Sigmoid colon (tissue), 7 donors: ENCODE results near the gene TP53I11. TPM values are rescaled to one million over a fixed set of nuclear protein-coding genes. Genes with fewer than 3 reads are reported as not detected.

Source experiments
- DNase-seq: peaks from one replicate; pipeline ENCODE4 v3.0.0-alpha.2; 2019
- H3K27ac ChIP-seq, 4 donors: fragments of 200-600 bp; sonication (generic); one replicate each; pipeline ENCODE4 v1.5.1; 2016 to 2019; ENCODE audit warnings: mild to moderate bottlenecking in 1 of 4
- H3K27me3 ChIP-seq, 3 donors: fragments of 200-600 bp; sonication (generic); one replicate each; pipeline ENCODE4 v1.5.1; 2019; ENCODE audit warnings: mild to moderate bottlenecking in 1 of 3
- H3K36me3 ChIP-seq, 4 donors: fragments of 200-600 bp; sonication (generic); one replicate each; pipeline ENCODE4 v1.5.1; 2016 to 2019
- H3K4me1 ChIP-seq, 4 donors: fragments of 200-600 bp; sonication (generic); one replicate each; pipeline ENCODE4 v1.5.1; 2017 to 2019
- H3K4me3 ChIP-seq, 4 donors: fragments of 200-600 bp; sonication (generic); one replicate each; pipeline ENCODE4 v1.5.1; 2017 to 2019; ENCODE audit warnings: mild to moderate bottlenecking in 2 of 4, moderate library complexity in 1 of 4
- H3K9me3 ChIP-seq, 4 donors: fragments of 200-600 bp in 3 of 4; sonication (generic) in 3 of 4; one replicate each; pipeline versions ENCODE4 v1.5.1 to v1.6.1; 2013 to 2019
- EP300 ChIP-seq, 4 donors: sonication (generic); formaldehyde crosslinking; IDR thresholded peaks; one replicate each; pipeline ENCODE4 v1.6.1; 2017; ENCODE audit warnings: antibody characterized with exemption in 4 of 4
- POLR2A ChIP-seq, 2 donors: fragments of 450-650 bp; IDR thresholded peaks; one replicate each; pipeline ENCODE4 v1.6.1; 2016; ENCODE audit warnings: antibody characterized with exemption in 2 of 2, mild to moderate bottlenecking in 2 of 2, moderate library complexity in 2 of 2
- POLR2AphosphoS5 ChIP-seq, 4 donors: sonication (generic); formaldehyde crosslinking; IDR thresholded peaks; one replicate each; pipeline ENCODE4 v1.6.1; 2017; ENCODE audit warnings: antibody characterized with exemption in 4 of 4
- WGBS, 2 donors: extraction: QIAGEN DNeasy Blood & Tissue Kit; methylation state at CpG; one replicate each; pipeline ENCODE4 v1.1.7; 2013; 5-methylcytosine and 5-hydroxymethylcytosine counted together
- intact Hi-C: fragments of 100-400 bp; cut with DNase I; formaldehyde crosslinking; loops from one replicate; pipeline ENCODE4 v1.15.1; 2023
- polyA plus RNA-seq, 3 donors: library from polyadenylated mRNA; stranded (reverse); fragments of 200-250 nt; gene quantifications; one replicate each; pipeline ENCODE4 v1.2.3, GENCODE V29; 2013
- total RNA-seq, 4 donors: library from RNA; depleted of rRNA; stranded (reverse); fragments of >200 nt; gene quantifications; one replicate each; pipeline ENCODE4 v1.1.0, GENCODE V29; 2016
- TF ChIP-seq, protein P1 (sequence below), 4 experiments: fragments of 450-650 bp in 3 of 4; fragments of 200-600 bp in 1 of 4; IDR thresholded peaks; one replicate each; pipeline ENCODE4 v1.5.1; 2016 to 2019; ENCODE audit warnings: antibody characterized with exemption in 4 of 4, mild to moderate bottlenecking in 3 of 4, moderate library complexity in 2 of 4
- donor health status: healthy with polysubstance abuse.
- donor health status: Bipolar disorder and iron deficiency.
- donor health status: healthy.

The TP53I11 gene
- total and polyA plus RNA-seq, 7 donors = 12.0 to 67.0 (median 17.9) TPM

- TF ChIP-seq, protein P1, sequence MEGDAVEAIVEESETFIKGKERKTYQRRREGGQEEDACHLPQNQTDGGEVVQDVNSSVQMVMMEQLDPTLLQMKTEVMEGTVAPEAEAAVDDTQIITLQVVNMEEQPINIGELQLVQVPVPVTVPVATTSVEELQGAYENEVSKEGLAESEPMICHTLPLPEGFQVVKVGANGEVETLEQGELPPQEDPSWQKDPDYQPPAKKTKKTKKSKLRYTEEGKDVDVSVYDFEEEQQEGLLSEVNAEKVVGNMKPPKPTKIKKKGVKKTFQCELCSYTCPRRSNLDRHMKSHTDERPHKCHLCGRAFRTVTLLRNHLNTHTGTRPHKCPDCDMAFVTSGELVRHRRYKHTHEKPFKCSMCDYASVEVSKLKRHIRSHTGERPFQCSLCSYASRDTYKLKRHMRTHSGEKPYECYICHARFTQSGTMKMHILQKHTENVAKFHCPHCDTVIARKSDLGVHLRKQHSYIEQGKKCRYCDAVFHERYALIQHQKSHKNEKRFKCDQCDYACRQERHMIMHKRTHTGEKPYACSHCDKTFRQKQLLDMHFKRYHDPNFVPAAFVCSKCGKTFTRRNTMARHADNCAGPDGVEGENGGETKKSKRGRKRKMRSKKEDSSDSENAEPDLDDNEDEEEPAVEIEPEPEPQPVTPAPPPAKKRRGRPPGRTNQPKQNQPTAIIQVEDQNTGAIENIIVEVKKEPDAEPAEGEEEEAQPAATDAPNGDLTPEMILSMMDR (IDR thresholded peaks at IDR 0.05) = no peak
- TF ChIP-seq POLR2A (IDR thresholded peaks at IDR 0.05) (no peak), EP300 (IDR thresholded peaks at IDR 0.05) (no peak), POLR2AphosphoS5 (IDR thresholded peaks at IDR 0.05) (no peak)
- H3K27ac ChIP-seq = no peak overlapping the region
- no peaks in the 10 kb centered on the region for H3K27me3 ChIP-seq
- DNase-seq = peak; percentile 41
- H3K9me3 ChIP-seq = no peaks in the 10 kb centered on the region
- H3K36me3 ChIP-seq = no peaks in the 10 kb centered on the region
- intact Hi-C loops = no loop called here
- H3K4me3 ChIP-seq = no peak overlapping the region
- WGBS, 2 donors = 44 to 60% methylated on average over 15 of the region's 15 CpGs
- H3K4me1 ChIP-seq = no peaks in the 10 kb centered on the region
Observed at GRCh38 chr11:44980533-44981427, 30.1 kb upstream of the TP53I11 start.

DNA sequence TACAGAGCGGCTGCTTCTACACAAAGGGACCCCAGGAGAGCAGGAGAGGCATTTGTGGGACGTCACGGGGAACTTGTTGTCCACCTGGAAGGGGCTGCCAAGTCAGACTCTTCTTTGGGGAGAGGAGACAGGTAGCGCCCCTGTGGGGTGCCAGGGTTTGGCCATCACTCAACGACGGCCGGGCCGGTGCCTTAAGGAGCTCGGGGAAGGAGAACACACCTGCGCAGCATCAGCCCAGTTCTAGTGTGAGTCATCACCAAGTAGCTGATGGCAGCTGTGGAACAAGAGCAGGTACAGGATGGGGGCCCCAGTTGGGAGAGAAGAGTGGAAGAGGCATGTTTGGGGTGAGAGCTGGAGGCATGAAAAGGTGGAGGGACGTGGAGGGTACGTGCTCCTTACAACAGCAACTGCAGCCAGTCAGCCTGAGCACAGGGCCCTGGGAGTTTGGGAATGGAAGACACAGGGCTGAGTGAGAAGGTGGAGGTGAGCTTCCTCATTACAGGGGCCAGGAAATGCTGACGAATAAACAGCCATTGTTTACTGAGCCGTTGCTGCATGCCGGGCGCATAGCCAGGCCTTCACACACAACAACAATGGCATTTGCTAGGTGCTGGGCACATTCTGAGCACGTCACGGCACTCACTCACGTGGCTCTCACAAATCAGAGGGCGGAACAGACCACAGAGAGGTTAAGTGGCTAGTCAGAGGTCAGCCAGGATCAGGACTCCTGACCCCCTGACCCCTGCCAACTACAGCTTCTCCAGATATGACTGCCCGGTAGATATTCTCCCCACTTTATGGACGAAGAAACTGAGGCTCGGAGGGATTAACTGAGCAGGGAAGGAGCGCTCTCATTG lies 29.1 kb upstream of the TP53I11 start:
- intact Hi-C loops = no loop called here
- H3K27ac ChIP-seq = peak overlapping the region in 1 of 4 donors; percentile 20
- H3K4me1 ChIP-seq = no peaks in the 10 kb centered on the region
- H3K36me3 ChIP-seq = no peaks in the 10 kb centered on the region
- peak; percentile 40 for DNase-seq
- no peak for TF ChIP-seq POLR2AphosphoS5 (IDR thresholded peaks at IDR 0.05)
- TF ChIP-seq, protein P1 (IDR thresholded peaks at IDR 0.05) = no peak
- no peak for TF ChIP-seq POLR2A (IDR thresholded peaks at IDR 0.05)
- TF ChIP-seq EP300 (IDR thresholded peaks at IDR 0.05) = no peak
- H3K9me3 ChIP-seq = no peaks in the 10 kb centered on the region
- no peaks in the 10 kb centered on the region for H3K27me3 ChIP-seq
- H3K4me3 ChIP-seq = no peak overlapping the region
- whole genome bisulfite sequencing, 2 donors = 18 to 63% methylated on average over 24 of the region's 24 CpGs

DNA sequence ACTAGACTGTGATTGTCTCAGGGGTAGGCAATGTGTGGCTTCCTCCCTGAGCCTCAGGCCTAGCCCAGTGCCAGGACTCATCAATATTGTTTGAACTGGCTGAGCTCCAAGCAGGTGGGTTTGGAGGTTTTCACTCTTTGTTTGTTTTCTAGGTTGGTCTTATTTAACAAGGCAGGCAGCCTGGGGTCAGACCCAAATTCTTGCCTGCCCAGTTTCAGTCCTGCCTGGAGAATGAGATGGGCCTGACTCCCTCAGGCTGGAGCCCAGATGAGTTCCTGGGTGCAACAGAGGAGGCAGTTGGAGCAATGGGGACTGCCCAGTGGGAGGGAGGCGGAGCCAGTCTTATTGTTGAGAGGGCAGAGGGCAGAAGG lies 28.3 kb upstream of the TP53I11 start:
- Histone ChIP-seq H3K9me3 (no peaks in the 10 kb centered on the region), H3K27me3 (no peaks in the 10 kb centered on the region), H3K4me3 (no peak overlapping the region), H3K4me1 (no peaks in the 10 kb centered on the region), H3K36me3 (no peaks in the 10 kb centered on the region), H3K27ac (peak overlapping the region in 1 of 4 donors; percentile 20)
- TF ChIP-seq EP300 (IDR thresholded peaks at IDR 0.05) (no peak), POLR2A (IDR thresholded peaks at IDR 0.05) (no peak), POLR2AphosphoS5 (IDR thresholded peaks at IDR 0.05) (no peak)
- TF ChIP-seq, protein P1 (IDR thresholded peaks at IDR 0.05) = no peak
- intact Hi-C loops = no loop called here
- no peak for DNase-seq
- 29 to 79% methylated on average over 1 of the region's 1 CpG for WGBS, 2 donors

GRCh38 chr11:44978274-44978960 lies 27.7 kb upstream of the TP53I11 start:
- TF ChIP-seq POLR2AphosphoS5 (IDR thresholded peaks at IDR 0.05) (no peak), EP300 (IDR thresholded peaks at IDR 0.05) (no peak), POLR2A (IDR thresholded peaks at IDR 0.05) (no peak)
- TF ChIP-seq, protein P1 (IDR thresholded peaks at IDR 0.05) = no peak
- WGBS, 2 donors = 15 to 47% methylated on average over 3 of the region's 3 CpGs
- no peaks in the 10 kb centered on the region for H3K27me3 ChIP-seq
- no peaks in the 10 kb centered on the region for H3K36me3 ChIP-seq
- DNase-seq = no peak
- intact Hi-C loops = no loop called here
- H3K9me3 ChIP-seq = no peaks in the 10 kb centered on the region
- no peak overlapping the region for H3K27ac ChIP-seq
- H3K4me3 ChIP-seq = no peak overlapping the region
- no peaks in the 10 kb centered on the region for H3K4me1 ChIP-seq
